ENCODE results near the gene CNN2.

Gene CNN2

DNA sequence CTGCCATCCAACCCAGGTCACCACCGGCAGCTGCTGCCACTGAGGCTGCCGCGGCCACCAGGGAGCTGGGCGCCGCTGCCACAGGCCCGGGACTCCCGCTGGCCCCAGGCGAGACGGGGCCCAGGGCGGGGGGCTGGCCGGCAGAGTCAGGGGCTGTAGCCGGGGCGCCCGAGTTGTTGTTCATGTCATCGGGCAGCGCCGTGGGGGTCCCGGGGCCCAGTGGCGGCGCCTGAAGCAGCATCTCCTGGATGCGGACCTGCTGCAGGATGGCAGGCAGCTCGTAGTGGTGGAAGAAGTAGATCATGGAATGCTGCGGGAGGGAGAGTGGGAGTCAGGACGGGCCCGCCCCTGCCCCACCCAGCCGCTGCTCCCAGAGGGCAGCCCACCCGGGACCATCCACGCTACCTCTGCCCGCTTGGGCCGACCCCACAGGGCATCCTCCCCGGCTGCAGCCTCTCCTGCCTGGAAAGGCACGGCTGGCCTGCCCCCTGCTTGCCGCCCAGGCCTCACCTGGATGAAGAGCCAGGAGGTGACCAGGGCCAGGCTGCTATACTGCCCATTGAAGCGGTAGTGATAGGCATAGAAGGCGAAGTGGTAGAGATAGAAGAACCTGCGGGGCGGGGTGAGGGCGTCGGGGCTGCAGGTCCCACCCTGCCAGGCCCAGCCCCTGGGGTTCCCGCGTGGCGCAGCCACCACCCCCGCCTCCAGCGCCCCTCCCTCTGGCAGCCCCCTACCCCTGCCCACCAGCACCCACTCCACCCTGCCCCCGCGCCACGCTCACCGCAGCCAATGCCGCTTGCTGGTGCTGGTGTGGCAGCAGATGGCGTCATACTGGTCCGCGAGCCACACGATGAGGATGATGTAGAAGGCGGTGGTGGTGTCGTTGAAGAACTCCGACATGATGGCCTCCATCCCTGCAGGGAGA is 15.6 kb upstream of the CNN2 start:
- Histone ChIP-seq H3K27ac (ENCODE audit: low read depth, low read length) (no peak overlapping the region), H3K27me3 (ENCODE audit: control insufficient read depth in 5 of 5, insufficient read depth in 4 of 5, low read length in 5 of 5) (no peaks in the 10 kb centered on the region), H3K9ac (ENCODE audit: low read length in 5 of 5) (no peak overlapping the region), H3K4me1 (ENCODE audit: control insufficient read depth in 5 of 5, insufficient read depth in 5 of 5, low read length in 5 of 5) (peaks cover 0 to 14% (median 7%) of the 10 kb centered on the region in 5 donors), H3K4me3 (ENCODE audit: low read depth in 1 of 5, low read length in 5 of 5) (no peak overlapping the region), H3K36me3 (ENCODE audit: control insufficient read depth in 5 of 5, insufficient read depth in 5 of 5, low read length in 5 of 5) (peaks cover 0 to 61% (median 45%) of the 10 kb centered on the region in 5 donors), H3K9me3 (ENCODE audit: control insufficient read depth in 5 of 5, low read length in 5 of 5) (no peaks in the 10 kb centered on the region)

DNA sequence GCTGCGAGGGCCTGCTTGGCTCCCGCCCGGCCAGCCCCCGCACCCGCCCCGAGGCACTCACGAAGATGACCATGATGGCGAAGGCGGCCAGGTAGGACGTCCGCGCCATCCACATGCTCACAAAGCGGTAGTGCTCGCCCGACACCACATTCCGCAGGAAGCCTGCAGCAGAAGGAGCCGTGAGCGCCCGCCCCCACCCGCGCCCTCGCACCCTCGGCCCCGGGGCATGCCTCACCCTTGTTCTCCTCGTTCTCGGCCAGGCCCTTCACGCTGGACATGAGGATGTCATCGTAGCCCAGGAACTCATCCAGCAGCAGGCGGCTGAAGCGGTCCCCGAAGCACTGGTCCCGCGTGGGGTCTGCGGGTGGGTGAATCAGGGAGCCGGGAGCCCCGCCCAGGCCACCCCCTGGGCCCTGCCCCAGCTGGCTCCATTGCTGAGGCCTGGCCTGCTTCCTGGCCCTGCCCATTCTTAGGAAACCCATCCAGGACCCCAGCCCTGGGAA is 14.5 kb upstream of the CNN2 start:
- Histone ChIP-seq H3K9ac (ENCODE audit: low read length in 5 of 5) (no peak overlapping the region), H3K27ac (ENCODE audit: low read depth, low read length) (no peak overlapping the region), H3K4me1 (ENCODE audit: control insufficient read depth in 5 of 5, insufficient read depth in 5 of 5, low read length in 5 of 5) (peaks cover 4 to 24% (median 17%) of the 10 kb centered on the region in 5 donors), H3K27me3 (ENCODE audit: control insufficient read depth in 5 of 5, insufficient read depth in 4 of 5, low read length in 5 of 5) (no peaks in the 10 kb centered on the region), H3K9me3 (ENCODE audit: control insufficient read depth in 5 of 5, low read length in 5 of 5) (no peaks in the 10 kb centered on the region), H3K4me3 (ENCODE audit: low read depth in 1 of 5, low read length in 5 of 5) (no peak overlapping the region), H3K36me3 (ENCODE audit: control insufficient read depth in 5 of 5, insufficient read depth in 5 of 5, low read length in 5 of 5) (peaks cover 0 to 61% (median 45%) of the 10 kb centered on the region in 5 donors)

DNA sequence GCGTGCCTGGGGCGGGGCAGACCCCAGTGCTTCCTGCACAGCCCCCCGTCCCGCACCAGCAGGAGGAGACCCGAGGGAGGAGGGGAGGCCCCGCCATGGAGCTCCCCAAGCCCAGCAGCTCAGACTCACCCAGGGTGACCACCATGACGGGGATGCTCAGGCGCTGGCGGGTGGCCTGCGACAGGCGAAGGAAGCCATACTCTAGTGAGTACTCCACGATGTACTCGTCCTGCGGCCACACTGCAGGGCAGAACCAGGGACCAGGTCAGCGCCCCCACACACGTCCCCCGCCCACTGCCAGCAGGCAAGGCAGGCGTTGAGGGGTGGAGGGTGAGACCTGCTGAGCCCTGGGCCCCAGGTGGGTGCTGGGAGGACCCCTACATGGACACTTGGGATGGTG is 14.1 kb upstream of the CNN2 start:
- Histone ChIP-seq H3K27ac (ENCODE audit: low read depth, low read length) (no peak overlapping the region), H3K4me1 (ENCODE audit: control insufficient read depth in 5 of 5, insufficient read depth in 5 of 5, low read length in 5 of 5) (peaks cover 6 to 28% (median 21%) of the 10 kb centered on the region in 5 donors), H3K9me3 (ENCODE audit: control insufficient read depth in 5 of 5, low read length in 5 of 5) (no peaks in the 10 kb centered on the region), H3K4me3 (ENCODE audit: low read depth in 1 of 5, low read length in 5 of 5) (no peak overlapping the region), H3K9ac (ENCODE audit: low read length in 5 of 5) (no peak overlapping the region), H3K36me3 (ENCODE audit: control insufficient read depth in 5 of 5, insufficient read depth in 5 of 5, low read length in 5 of 5) (peaks cover 0 to 61% (median 45%) of the 10 kb centered on the region in 5 donors), H3K27me3 (ENCODE audit: control insufficient read depth in 5 of 5, insufficient read depth in 4 of 5, low read length in 5 of 5) (no peaks in the 10 kb centered on the region)

DNA sequence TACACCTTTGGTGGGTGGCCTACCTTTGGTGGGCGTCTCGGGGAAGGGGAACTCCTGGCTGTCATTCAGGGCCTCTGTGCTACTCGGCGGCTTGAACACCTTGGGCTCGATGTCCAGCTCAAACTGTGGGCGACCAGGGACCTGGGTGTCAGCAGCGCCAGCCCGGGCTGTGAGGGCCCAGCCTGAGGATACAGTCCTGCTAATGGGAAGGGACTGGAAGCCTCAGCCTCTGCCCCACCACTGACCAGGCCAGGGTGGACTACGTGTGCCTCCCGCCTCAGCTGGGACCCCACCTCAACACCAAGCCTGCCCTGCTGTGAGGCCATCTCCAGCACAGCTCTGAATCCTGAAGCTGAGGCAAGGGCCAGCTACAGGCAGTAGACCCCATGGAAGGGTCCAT is 13.2 kb upstream of the CNN2 start:
- Histone ChIP-seq H3K36me3 (ENCODE audit: control insufficient read depth in 5 of 5, insufficient read depth in 5 of 5, low read length in 5 of 5) (peaks cover 0 to 61% (median 45%) of the 10 kb centered on the region in 5 donors), H3K9ac (ENCODE audit: low read length in 5 of 5) (peak overlapping the region in 1 of 5 donors; percentile 30), H3K9me3 (ENCODE audit: control insufficient read depth in 5 of 5, low read length in 5 of 5) (no peaks in the 10 kb centered on the region), H3K4me3 (ENCODE audit: low read depth in 1 of 5, low read length in 5 of 5) (no peak overlapping the region), H3K27ac (ENCODE audit: low read depth, low read length) (no peak overlapping the region), H3K4me1 (ENCODE audit: control insufficient read depth in 5 of 5, insufficient read depth in 5 of 5, low read length in 5 of 5) (peaks cover 8 to 37% (median 30%) of the 10 kb centered on the region in 5 donors), H3K27me3 (ENCODE audit: control insufficient read depth in 5 of 5, insufficient read depth in 4 of 5, low read length in 5 of 5) (no peaks in the 10 kb centered on the region)

DNA sequence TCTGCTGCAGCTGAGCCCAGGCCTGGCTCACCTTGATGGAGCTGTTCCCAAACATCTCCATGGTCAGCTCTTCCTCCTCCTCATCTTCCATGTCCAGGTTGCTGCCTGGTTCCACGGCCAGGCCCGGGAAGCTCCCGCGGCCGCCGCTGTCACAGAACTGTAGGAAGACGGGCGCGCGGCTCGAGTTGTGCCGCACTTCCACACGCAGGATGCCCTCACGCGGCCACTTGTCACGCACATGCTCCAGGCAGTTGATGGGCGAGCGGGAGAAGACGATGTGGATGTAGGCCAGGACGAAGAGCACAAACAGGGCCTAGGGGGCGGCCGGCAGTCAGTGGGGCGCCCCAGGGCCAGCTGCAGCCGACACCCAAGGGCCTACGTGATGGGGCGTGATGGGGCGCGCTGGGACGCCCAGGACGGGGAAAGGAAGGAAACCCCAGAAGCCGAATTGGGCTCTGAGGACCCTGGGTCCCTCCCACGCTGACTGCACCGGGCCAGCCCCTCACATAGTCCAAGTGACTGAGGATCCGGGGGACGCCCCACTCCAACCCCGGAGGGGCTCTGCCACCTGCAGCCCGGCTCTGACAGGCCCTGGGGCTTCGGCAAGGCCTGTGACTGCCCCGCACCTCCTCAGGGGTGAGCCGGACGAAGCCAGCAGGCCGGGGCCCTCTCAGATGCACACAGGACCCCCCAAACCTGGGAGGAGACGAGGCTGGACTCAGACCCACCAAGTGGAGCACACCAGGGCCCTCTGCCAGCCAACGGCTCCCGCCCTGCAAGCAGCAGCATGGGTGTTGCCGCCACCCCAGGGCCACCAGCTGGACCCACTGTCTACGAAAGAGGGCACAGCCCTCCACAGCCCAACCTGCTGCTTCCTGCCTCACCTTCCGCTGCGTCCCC is 12.0 kb upstream of the CNN2 start:
- H3K36me3 ChIP-seq (ENCODE audit: control insufficient read depth in 5 of 5, insufficient read depth in 5 of 5, low read length in 5 of 5): peaks cover 0 to 51% (median 42%) of the 10 kb centered on the region in 5 donors
- no peak overlapping the region for H3K27ac ChIP-seq (ENCODE audit: low read depth, low read length)
- no peaks in the 10 kb centered on the region for H3K27me3 ChIP-seq (ENCODE audit: control insufficient read depth in 5 of 5, insufficient read depth in 4 of 5, low read length in 5 of 5)
- no peaks in the 10 kb centered on the region for H3K9me3 ChIP-seq (ENCODE audit: control insufficient read depth in 5 of 5, low read length in 5 of 5)
- no peak overlapping the region for H3K9ac ChIP-seq (ENCODE audit: low read length in 5 of 5)
- H3K4me1 ChIP-seq (ENCODE audit: control insufficient read depth in 5 of 5, insufficient read depth in 5 of 5, low read length in 5 of 5): peaks cover 11 to 49% (median 42%) of the 10 kb centered on the region in 5 donors
- H3K4me3 ChIP-seq (ENCODE audit: low read depth in 1 of 5, low read length in 5 of 5): no peak overlapping the region

DNA sequence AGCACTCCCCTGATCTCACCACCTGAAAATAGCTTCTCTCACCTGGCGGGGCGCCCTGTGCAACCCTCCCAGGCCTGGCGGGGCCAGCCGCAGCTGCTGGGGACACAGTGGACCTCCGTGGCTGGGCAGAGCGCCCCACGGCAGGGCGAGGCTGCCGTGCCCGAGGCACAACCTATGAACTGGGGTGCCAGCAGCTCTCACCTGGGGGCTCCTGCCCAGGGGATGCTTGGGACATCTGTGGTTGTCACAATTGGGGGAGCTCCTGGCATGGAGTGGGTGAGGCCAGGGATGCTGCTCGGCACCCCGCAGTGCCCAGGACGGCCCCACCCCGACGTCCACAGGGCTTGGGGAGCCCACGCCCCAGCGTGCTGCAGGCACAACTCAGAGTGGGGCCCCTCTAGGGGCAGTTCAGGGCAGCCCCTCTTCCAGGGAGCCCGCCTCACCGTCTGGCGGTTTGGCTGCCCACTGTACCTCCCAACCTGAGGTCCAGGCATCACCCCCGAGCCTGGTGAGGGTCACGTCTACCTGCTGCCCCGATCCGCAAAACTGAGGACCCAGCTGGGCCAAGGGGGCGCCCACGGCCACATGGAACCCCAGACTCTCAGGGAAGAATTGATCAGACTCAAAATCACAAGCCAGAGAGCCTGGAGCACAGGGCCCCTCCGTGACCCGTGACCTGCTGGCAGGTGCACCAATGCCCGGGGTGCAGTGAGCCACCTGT is 11.2 kb upstream of the CNN2 start:
- H3K4me3 ChIP-seq (ENCODE audit: low read depth in 1 of 5, low read length in 5 of 5): no peak overlapping the region
- peaks cover 0 to 43% (median 36%) of the 10 kb centered on the region in 5 donors for H3K36me3 ChIP-seq (ENCODE audit: control insufficient read depth in 5 of 5, insufficient read depth in 5 of 5, low read length in 5 of 5)
- H3K9ac ChIP-seq (ENCODE audit: low read length in 5 of 5): no peak overlapping the region
- H3K9me3 ChIP-seq (ENCODE audit: control insufficient read depth in 5 of 5, low read length in 5 of 5): no peaks in the 10 kb centered on the region
- no peaks in the 10 kb centered on the region for H3K27me3 ChIP-seq (ENCODE audit: control insufficient read depth in 5 of 5, insufficient read depth in 4 of 5, low read length in 5 of 5)
- H3K4me1 ChIP-seq (ENCODE audit: control insufficient read depth in 5 of 5, insufficient read depth in 5 of 5, low read length in 5 of 5): peaks cover 13 to 56% (median 49%) of the 10 kb centered on the region in 5 donors
- no peak overlapping the region for H3K27ac ChIP-seq (ENCODE audit: low read depth, low read length)

DNA sequence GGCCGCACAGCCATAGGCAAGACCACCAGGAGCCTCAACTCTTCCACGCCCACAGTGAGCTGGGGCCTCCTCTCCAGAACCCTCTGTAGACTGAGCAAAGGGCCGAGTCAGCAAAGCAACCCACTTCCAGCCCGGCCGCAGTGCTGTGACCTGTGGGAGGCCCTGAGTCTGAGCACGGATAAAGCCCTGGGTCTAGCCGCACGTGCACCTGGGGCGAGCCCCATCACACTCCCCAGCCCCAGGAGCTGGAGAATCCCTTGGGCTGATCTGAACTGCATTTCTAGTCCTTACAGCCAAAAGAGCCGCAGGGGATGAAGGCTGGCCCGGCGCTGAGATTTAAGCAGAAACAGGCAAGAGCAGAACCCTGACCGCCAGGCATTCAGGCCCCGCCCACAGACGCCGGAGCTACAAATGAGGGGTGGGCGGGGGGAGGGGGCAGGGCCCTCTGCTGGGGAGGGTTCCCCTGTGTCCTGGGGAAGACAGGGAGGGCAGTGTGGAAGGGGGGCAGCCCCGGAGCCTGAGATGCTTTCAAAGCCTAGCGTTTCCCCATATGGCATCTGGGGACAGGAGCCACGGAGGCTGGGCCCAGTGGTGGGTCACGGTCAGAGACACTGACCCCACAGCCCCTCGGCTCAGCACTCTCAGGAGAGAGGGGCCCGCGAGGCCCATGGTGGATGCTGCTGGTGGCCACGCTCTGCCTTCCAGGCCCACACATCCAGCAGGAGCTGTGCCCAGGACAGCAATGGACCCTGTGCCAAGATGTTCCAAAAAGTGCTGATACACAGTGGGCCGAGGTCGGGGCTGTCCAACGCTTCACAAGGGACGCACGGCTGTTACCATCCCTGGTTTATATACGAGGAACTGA is 10.4 kb upstream of the CNN2 start:
- H3K4me3 ChIP-seq (ENCODE audit: low read depth in 1 of 5, low read length in 5 of 5): peak overlapping the region in 3 of 5 donors; percentile 4 to 40 (median 17)
- no peaks in the 10 kb centered on the region for H3K27me3 ChIP-seq (ENCODE audit: control insufficient read depth in 5 of 5, insufficient read depth in 4 of 5, low read length in 5 of 5)
- H3K9me3 ChIP-seq (ENCODE audit: control insufficient read depth in 5 of 5, low read length in 5 of 5): no peaks in the 10 kb centered on the region
- H3K4me1 ChIP-seq (ENCODE audit: control insufficient read depth in 5 of 5, insufficient read depth in 5 of 5, low read length in 5 of 5): peaks cover 13 to 60% (median 51%) of the 10 kb centered on the region in 5 donors
- peak overlapping the region in 1 of 5 donors; percentile 48 for H3K9ac ChIP-seq (ENCODE audit: low read length in 5 of 5)
- no peak overlapping the region for H3K27ac ChIP-seq (ENCODE audit: low read depth, low read length)
- peaks cover 0 to 36% (median 28%) of the 10 kb centered on the region in 5 donors for H3K36me3 ChIP-seq (ENCODE audit: control insufficient read depth in 5 of 5, insufficient read depth in 5 of 5, low read length in 5 of 5)

DNA sequence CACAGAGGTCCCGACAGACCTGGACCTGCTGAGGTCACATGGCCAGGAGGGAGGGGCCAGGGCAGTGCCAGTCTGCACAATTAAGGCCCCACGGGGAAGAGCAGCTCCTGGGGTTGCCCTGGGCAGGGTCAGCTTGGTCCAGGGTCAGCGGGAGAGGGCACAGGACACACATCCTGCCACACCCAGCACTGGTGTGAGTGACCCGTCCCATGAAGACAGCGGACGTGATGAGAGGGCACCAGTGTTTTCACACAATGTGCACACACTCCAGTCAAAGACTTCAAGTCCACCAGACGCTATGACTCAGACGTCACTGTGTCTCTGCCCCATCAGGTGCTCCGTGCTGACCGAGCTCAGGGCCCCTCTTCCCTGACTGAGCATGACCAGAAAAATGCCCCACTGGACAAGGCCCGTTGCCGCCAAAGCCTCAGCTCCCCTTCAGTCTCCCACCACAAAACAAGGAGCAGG is 9.7 kb upstream of the CNN2 start:
- Histone ChIP-seq H3K27me3 (ENCODE audit: control insufficient read depth in 5 of 5, insufficient read depth in 4 of 5, low read length in 5 of 5) (no peaks in the 10 kb centered on the region), H3K4me1 (ENCODE audit: control insufficient read depth in 5 of 5, insufficient read depth in 5 of 5, low read length in 5 of 5) (peaks cover 13 to 63% (median 51%) of the 10 kb centered on the region in 5 donors), H3K4me3 (ENCODE audit: low read depth in 1 of 5, low read length in 5 of 5) (peak overlapping the region in 3 of 5 donors; percentile 4 to 40 (median 17)), H3K27ac (ENCODE audit: low read depth, low read length) (no peak overlapping the region), H3K36me3 (ENCODE audit: control insufficient read depth in 5 of 5, insufficient read depth in 5 of 5, low read length in 5 of 5) (peaks cover 0 to 30% (median 24%) of the 10 kb centered on the region in 5 donors), H3K9me3 (ENCODE audit: control insufficient read depth in 5 of 5, low read length in 5 of 5) (no peaks in the 10 kb centered on the region), H3K9ac (ENCODE audit: low read length in 5 of 5) (peak overlapping the region in 3 of 5 donors; percentile 1 to 48 (median 44))

All from subcutaneous abdominal adipose tissue (tissue), 5 donors.